BJ (cell line): ENCODE results near the gene ACLY. TPM values are rescaled to one million over a fixed set of nuclear protein-coding genes. Genes with fewer than 3 reads are reported as not detected.
"Not testable (repeated sequence)": the region's sequence is repeated elsewhere in the genome, so short reads cannot be mapped to it uniquely, and the experiment has no call there.

Experiments
- CTCF ChIA-PET: fragments of 350-600 bp; formaldehyde crosslinking; extraction: SDS; loops from one replicate; lab custom pipeline; 2021; ENCODE audit warnings: antibody characterized with exemption, inconsistent platforms; lab: Yijun Ruan, JAX
- POLR2A ChIA-PET: fragments of 300-600 bp; sonication (Branson Sonifier 250); formaldehyde crosslinking; extraction: SDS; loops from one replicate; lab custom pipeline; 2021; ENCODE audit warnings: antibody characterized with exemption; lab: Charles Lee
- DNase-seq: peaks from one replicate; pipeline ENCODE4 v3.0.0-alpha.2; 2011; ENCODE audit warnings: low read depth
- H3K27me3 ChIP-seq: 2 replicates; pipeline ENCODE4 v1.6.0; 2011; ENCODE audit warnings: low read length; ENCODE audit not compliant: control insufficient read depth, insufficient read depth
- H3K36me3 ChIP-seq: 2 replicates; pipeline ENCODE4 v1.5.1; 2011; ENCODE audit warnings: low read length; ENCODE audit not compliant: control insufficient read depth, insufficient read depth
- H3K4me3 ChIP-seq: 2 replicates; pipeline ENCODE4 v1.5.1; 2011; ENCODE audit warnings: low read depth, mild to moderate bottlenecking, control low read depth, low read length
- CTCF ChIP-seq: IDR thresholded peaks from 2 replicates; pipeline ENCODE4 v1.5.1; 2011; ENCODE audit warnings: low read depth, mild to moderate bottlenecking, control low read depth, inconsistent platforms, low read length, moderate library complexity; ENCODE audit not compliant: insufficient read depth
- polyA plus RNA-seq: library from polyadenylated mRNA; depleted of rRNA; stranded (reverse); fragments of >200 nt; gene quantifications from 2 replicates; pipeline ENCODE4 v1.2.3, GENCODE V29; 2011

ACLY gene
- polyA plus RNA-seq, 1 experiment, result 170 TPM

GRCh38 chr17:41837761-41838538 is 80.8 kb downstream of the ACLY start, which contains the start of gene KLHL10:
Gene KLHL10 (plus strand): TSS chr17:41837825. CDS start chr17:41837933, 108 bp downstream.
- DNase-seq, result no peak
- ChIA-PET POLR2A (interaction anchor here (0.6 kb wide), 1 partner anchor 24 kb away, joined by 3 read pairs; no protein-coding TSS in a partner anchor), CTCF (interaction anchor here (0.9 to 1.3 kb wide), 2 partner anchors 22 to 27 kb away, joined by 3 to 5 read pairs; no protein-coding TSS in a partner anchor)
- TF ChIP-seq CTCF, result no peak
- no peaks in the 10 kb centered on the region for H3K36me3 ChIP-seq
- no peak within 1 kb of the TSS for H3K4me3 ChIP-seq
- no peaks in the 10 kb centered on the region for H3K27me3 ChIP-seq

GRCh38 chr17:41836550-41837196 is 82.1 kb downstream of the ACLY start:
- no peaks in the 10 kb centered on the region for H3K27me3 ChIP-seq
- peak overlapping the region; percentile 91 for H3K4me3 ChIP-seq
- ChIA-PET CTCF (no interaction called here), POLR2A (no interaction called here)
- no peak for TF ChIP-seq CTCF
- H3K36me3 ChIP-seq, result peaks cover 4% of the 10 kb centered on the region
- DNase-seq, result no peak

GRCh38 chr17:41835800-41836549 is 82.8 kb downstream of the ACLY start, which contains the start of gene NT5C3B:
Gene NT5C3B (minus strand): TSS chr17:41836232. CDS start chr17:41836193, 39 bp downstream.
- CTCF ChIA-PET, result interaction anchor here (1.3 to 2.4 kb wide), 4 partner anchors 9 to 49 kb away, joined by 3 to 7 read pairs (median 4); partner anchors contain the start of gene JUP
- no peak for DNase-seq
- no peak for TF ChIP-seq CTCF
- H3K4me3 ChIP-seq, result peak within 1 kb of the TSS; percentile 91
- H3K27me3 ChIP-seq, result no peaks in the 10 kb centered on the region
- H3K36me3 ChIP-seq, result peaks cover 7% of the 10 kb centered on the region
- POLR2A ChIA-PET, result no interaction called here

- H3K36me3 ChIP-seq, result peaks cover 8% of the 10 kb centered on the region
- CTCF ChIA-PET, result interaction anchor here (1.3 to 2.4 kb wide), 4 partner anchors 9 to 49 kb away, joined by 3 to 7 read pairs (median 4); partner anchors contain the start of gene JUP
- TF ChIP-seq CTCF, result no peak
- no peaks in the 10 kb centered on the region for H3K27me3 ChIP-seq
- no peak for DNase-seq
- H3K4me3 ChIP-seq, result peak overlapping the region; percentile 91
- POLR2A ChIA-PET, result no interaction called here
Measured at GRCh38 chr17:41835214-41835799, 83.4 kb downstream of the ACLY start.

GRCh38 chr17:41829961-41830360 is 88.8 kb downstream of the ACLY start:
- POLR2A ChIA-PET, DNase-seq: not testable (repeated sequence)

More at GRCh38 chr17:41829961-41830360, 88.8 kb downstream of the ACLY start:
- CTCF ChIA-PET, result interaction anchor here (1.0 to 2.2 kb wide), 2 partner anchors 19 to 93 kb away, joined by 3 to 7 read pairs; partner anchors contain the start of gene P3H4
- not testable (repeated sequence) for H3K4me3 ChIP-seq, H3K27me3 ChIP-seq
- H3K36me3 ChIP-seq, result peaks cover 16% of the 10 kb centered on the region
